Endothelial cell of hepatic sinusoid (primary cell): ENCODE results near the gene ZNF804B.

Experiments
- in situ Hi-C: cut with HindIII; loops from 2 replicates; pipeline ENCODE4 v1.10.0; 2017; ENCODE audit warnings: low sequenced_read_pairs

Gene ZNF804B

DNA sequence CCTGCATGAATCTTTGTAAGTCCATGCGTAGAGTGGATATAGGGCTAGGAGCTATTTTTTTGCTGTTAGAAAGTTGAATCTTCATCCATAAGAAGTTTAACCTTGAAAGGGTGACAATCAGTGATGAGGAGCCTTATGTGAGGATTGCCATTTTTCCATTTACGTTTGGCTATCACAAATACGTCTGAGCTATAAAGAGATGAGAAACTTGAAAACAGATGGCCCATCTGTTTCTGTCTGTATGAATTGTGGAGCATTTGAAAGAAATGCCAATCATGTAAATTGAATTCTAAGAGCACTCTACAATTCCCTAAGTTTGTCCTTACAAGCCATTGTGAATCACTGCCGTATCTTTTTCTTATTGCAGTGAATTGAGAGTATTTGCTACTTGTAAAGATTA lies 205.9 kb downstream of the ZNF804B start:
- in situ Hi-C loops, result no loop called here

DNA sequence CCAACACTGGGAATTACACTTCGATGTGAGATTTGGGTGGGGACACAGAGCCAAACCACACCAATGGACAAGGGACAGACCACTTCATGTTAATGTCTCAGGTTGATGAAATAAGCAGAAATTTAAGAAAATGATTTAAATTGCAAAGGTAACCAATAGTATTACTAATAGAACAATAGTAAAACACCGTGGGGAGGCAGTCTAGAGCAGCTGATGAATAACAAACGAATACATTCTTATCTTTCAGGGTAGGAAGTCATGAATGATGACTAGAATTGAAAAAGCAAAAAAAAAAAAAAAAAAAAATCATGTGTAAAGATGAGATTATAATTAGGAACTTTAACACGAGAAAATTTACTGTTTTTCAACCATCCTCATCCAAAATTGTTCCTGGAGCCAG lies 207.9 kb downstream of the ZNF804B start:
- in situ Hi-C loops, result no loop called here

DNA sequence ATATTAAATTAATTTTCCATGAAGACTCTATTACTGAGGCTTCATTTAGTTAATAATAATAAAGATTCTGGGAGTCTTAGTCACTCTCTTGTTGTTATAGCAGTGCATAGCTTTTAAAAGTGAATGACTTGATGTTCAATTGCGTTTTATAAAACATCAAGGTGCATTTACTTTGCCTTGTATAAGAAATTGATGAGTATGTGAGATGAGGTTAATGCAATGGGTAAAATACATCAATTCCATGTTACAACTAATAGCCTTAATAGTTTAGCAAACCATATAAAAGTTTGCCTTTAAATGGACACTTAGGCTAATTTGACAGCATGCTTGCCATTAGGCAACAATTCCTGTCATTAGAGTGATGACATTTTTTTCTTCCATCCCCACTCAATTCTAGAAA lies 209.7 kb downstream of the ZNF804B start:
- in situ Hi-C loops, result no loop called here

DNA sequence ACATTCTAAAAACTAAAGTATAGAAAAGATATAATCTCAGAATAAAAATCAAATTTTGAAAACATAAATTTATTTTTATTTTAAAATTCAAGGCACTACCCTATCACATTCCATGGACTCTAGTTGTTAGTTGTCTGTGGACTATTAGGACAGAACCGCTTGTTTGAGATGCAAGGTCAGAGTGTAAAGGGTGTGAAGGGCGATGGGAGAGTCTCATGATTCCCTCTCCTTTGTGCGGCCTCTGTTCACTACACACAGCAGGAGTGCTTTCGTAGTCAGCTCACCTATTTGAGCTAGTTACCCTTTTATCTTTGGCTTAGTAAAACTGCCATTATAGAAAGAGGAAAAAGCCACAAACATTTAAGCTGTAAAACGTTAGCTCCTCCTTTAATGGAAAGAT lies 225.8 kb downstream of the ZNF804B start:
- in situ Hi-C loops, result no loop called here

DNA sequence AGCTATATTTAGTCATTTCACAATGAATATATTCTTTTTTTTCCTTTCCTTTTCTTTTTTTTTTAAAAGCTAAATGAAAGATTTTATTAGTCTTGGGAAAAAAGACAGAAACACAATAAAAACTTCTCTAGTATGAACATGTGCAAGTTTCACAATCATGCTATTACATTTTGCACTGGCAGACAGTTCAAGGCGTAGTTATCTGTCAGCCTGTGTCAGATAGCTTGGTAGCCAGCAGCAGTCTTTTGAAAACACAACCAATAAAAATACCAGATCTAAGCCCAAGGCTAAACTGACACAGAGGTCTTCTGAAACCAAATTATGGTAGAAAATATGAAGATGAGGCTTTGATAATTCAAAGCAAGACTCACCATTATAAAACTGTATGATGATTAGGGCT lies 241.8 kb downstream of the ZNF804B start:
- in situ Hi-C loops, result no loop called here

DNA sequence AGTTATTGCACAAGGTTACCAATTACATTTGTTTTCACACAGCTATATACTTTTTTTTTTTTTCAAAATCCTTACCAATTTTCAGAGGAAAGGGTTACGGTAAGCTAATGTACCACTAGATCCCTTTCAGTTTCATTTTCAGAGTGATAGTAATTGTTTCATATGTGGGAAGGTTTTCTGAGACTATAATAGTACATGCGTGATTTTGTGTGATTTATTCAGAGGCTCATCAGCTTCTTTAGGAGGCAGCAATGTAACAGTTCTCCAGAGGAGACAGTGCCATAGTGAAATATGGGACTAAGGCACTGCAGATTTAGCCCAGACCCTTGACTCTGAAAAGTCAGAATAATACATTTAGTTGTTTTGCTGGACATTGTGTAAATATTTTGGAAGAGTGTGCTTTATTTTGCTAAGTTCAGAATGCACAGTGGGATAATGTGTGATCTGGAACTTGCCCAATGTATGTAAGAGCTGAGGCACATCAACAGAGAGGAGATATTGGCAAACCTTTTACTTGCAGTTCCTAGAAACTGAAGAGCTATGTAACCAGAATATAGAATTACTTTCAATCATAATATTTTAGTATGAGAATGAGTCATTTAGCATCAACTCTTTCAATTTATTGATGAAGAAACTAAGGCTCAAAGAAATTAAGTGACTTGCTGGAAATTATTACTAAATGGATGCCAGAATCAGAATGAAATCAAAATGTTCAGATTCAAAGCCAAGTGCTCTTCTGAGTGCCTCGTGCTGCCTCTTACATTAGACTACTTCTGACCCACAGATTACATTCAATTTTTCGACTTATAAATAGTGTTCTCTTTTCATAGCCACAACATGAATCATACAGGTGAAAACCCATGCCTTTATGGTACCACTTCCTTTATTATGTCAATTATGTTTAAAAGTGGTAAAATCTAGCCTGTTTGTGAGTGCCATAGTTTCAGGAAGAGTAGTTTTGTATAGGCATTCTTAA lies 243.8 kb downstream of the ZNF804B start:
- in situ Hi-C loops, result no loop called here

DNA sequence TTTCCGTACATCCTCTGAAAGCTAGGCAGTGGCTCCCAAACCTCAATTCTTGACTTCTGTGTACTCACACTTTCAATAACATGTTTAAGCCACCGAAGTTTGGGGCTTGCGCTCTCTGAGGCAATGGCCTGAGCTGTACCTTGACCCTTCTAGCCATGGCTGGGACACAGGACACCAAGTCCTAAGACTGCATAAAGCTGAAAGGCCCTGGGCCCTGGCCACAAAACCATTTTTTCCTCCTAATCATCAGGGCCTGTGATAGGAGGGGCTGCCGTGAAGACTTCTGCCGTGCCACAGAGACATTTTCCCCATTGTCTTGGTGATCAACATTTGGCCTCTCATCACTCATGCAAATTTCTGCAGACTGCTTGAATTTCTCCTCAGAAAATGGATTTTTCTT lies 252.5 kb downstream of the ZNF804B start:
- in situ Hi-C loops, result no loop called here

DNA sequence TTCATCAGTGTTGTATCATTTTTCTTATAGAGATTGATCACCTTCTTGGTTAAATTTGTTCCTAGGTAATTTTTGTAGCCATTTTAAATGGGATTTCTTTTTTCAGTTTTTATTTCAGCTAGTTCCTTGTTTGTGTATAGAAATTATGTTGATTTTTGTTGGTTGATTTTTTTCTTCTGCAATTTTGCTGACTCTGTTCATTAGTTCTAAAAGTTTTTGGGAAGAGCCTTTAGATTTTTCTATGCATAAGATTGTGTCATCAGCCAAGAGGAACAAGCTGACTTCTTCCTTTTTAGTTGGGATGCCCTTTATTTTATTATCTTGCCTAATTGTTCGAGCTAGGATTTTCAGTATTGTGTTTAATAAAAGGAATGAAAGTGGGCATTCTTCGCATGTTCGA lies 258.2 kb downstream of the ZNF804B start:
- in situ Hi-C loops, result no loop called here

DNA sequence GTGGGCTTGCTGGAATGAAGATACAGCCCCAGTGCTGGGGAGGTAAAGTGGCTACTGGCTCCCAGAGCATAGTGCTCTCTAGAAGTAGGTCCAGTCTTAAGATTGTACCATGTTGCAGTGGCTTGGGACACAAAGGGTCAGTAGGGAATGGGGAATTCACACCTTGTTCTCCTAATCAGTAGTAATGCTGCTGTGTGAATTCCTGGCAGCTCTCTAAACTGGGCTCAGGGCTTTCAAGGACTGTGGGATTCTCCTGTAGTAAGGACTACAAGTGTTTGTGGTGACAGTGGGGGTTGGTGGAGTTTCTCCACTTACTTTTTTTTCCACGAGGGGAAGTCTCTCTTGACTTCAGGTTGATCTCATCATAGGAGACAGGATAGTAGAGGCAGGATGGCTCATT lies 262.2 kb downstream of the ZNF804B start:
- in situ Hi-C loops, result no loop called here

DNA sequence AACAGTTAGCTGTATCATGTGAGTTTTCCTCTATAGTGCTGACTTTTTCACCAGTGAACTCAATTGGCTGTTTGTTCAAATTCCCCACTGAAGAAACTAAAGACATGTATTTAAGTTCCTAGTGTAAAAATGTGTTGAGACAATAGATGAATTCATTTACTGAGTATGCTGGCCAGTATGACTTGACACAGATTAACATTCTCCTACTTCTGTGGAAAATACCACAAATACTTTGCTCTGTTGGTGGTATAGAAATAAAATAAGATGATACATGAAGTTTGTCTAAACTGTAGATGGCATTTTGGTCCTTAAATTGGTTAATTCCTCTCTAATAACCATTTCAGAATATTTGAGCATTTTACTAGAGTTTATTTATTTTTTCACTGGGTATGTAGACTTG lies 263.7 kb downstream of the ZNF804B start:
- in situ Hi-C loops, result no loop called here

DNA sequence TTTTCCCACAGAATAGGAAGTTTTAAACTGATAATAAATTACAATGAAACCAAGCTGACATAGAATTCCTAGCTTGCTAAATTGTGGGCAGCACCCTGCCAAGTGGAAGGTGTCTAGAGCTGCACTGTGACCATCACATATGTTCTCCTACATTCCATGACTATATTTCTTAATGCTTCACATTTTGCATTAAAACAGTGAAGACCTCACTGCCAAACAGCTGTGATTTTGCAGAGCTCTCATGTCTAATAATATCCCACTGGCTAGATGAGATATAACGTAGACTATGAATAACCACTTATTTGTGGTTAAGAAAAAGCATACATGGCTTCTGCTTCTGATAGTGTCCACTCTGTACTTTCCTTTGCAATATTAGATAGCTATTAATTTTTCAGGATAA lies 264.4 kb downstream of the ZNF804B start:
- in situ Hi-C loops, result no loop called here

DNA sequence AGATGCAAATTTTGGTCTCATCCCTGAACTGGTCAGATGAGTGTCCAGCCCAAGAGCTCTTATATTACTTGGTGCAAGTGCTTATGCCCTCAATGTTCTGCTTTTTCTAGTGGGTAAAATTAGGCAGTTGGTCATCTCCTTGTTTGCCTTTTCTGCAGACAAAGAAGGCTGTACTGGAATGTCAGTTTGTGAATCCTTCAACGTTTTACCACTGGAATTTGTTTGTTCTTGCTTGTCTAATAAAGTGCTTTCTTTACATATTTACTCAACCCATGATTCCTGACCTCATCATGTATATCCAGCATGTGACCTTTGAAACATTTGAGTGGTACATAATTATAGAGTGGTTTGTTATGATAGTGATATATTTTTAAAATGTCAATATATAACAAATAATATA lies 268.3 kb downstream of the ZNF804B start:
- in situ Hi-C loops, result no loop called here

DNA sequence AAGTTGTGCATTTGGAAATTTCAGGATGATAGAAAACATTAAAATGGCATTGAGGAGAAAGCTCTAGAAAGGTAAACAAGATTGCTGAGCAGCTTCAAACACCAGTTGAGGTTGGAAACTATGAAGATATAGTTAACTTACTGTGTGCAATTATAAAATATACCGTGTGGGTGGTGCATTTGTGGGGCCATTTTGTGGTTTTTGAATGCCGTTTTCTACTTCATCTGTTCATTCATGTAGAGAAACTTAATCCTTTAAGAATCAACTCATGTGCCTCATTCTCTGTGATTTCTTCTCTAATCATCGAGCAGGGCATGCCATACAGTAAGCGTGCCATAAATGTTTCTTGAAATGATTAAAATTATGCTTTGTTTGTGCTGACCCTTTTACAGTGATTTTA lies 268.8 kb downstream of the ZNF804B start:
- in situ Hi-C loops, result no loop called here

DNA sequence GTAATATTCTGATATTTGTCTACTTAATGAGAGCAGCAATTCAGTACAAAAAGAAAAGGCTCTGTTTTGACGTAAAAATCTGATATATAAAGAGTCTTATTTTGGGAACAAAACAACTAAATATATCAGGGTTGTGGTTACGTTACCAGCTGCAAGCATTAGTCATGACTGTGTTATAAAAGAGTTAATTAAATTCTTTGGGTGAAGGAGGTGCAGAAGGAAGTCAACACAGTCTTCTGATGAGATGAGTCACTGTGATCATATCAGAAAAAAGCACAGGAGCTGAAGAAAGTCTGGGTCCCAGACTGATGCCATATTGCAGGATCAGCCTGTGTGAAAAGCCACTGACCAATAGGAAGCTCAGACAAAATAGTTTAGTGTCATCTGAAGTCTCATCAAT lies 270.4 kb downstream of the ZNF804B start:
- in situ Hi-C loops, result no loop called here

DNA sequence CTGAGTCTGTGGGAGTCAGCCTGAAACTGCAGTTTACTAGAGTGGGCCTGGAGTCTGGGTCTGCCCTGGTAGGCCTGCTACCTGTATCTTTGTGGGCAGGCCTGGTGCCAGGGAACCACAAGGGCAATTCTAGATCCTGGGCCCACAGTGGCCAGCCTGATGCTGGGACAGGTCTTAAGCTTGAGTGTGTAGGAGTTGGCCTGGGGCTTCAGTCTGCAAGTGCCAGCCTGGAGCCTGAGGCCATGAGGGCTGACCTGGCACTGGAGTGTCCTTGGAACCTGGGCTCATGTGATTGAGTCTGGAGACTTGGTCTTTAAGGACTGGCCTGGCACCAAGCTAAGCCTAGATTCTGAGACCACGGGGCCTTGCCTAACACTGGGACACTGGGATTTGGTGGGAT lies 281.7 kb downstream of the ZNF804B start:
- in situ Hi-C loops, result no loop called here

DNA sequence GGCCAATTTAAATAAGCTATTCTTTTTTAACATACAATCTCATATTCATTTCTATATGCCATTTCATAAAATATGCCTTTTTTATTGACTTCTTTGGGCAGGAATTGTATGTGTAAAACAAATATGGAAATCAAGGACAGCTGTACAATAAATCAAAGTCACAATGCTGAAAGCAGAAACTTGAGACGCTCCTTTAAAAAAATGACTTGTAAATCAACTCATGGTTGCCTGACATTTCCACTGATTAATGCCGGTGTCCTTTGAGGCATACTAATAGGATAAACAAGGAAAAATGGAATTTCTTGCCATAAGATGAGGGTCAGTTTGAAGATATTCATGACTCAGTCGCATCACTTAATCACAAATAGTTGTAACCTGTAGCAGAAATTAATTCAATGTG lies 283.4 kb downstream of the ZNF804B start:
- in situ Hi-C loops, result no loop called here

DNA sequence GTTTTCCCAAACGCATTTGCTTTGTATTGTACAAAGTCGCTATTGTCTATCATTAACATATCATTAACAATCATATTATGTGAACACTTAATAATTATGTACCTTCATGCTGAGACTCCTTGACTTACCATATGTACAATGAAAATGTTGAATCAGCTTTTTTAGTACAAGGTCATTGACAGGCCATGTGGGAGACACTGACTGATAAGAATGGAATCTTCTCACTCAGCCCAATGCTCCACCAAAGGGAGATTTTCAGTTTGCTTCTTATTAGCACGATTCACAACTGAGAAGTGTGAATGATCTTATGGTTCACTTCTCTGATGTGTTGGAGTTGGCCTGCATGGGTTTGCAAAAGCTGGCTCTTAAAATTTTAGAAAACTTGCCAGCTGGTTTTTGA lies 289.5 kb downstream of the ZNF804B start:
- in situ Hi-C loops, result no loop called here

DNA sequence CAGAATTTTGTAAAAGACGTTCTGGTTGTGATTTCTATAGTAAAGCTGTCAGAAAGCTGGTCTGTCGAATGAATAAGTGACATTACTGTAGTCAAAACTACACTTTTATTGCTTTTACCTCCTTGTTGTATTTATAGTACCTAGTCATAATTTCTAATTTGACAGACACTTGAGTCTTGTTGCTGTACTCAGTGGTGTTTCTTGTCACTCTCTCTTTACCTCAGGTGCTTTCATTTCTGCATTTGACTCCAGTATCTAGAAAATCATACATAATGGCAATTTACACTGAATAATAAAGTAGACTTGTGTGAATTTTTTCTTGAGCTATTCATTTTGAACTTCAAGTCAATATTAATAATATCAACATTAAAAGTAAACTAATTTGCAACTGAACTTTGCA lies 293.6 kb downstream of the ZNF804B start:
- in situ Hi-C loops, result no loop called here

DNA sequence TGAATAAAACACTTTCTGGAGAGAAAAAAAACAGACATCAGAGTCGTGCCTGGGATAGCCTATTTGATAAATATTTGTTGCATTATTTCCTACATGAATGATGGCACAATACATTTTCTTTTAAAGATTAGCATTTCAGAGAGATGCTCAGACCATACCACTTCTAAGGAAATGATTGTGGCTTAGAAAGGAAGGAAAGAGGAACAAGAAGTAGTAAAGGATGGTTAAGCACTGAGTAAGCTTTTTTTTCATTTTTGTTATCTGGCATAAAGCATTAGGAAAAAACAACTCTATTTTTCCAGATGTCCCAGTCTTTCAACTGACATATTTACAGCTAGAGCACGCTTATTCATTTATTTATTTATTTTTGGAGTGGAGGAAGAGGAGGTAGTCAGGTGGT lies 294.9 kb downstream of the ZNF804B start:
- in situ Hi-C loops, result no loop called here

DNA sequence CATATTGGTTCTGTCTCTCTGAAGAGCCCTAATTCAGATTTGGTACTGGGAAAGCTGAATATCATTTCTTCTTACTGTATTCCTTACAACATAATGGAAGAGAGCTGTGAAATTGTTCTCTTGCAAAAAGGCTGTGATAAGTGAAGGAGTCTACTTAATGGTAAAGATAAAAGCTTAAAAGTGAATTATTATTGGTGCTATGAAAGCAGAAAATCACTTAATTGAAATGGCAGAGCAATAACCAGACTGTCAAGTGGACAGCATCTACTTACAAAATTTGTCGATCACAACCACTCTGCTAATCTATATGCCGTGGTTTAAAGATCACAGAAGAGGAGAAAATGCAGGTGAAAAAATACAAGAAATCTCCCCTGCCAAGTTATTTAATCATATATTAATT lies 300.7 kb downstream of the ZNF804B start:
- in situ Hi-C loops, result no loop called here

DNA sequence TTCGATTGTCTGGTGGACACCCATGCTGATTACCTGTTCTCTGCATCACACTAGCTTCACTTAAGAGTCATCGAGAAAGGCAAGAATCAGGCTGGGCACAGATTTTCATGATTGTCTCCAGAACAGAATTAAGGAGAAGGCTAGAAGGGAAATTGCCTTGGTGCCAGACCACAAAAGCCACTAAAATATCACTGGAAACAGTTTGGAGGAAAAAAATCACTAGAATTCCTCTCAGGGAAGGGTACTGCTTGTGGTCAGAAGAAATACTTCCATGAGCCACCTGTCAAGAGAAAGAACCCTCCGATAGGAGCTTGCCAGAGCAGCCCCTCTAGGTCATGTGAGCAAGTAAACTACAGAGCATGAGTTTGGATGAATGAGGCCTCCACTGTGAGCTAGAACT lies 305.3 kb downstream of the ZNF804B start:
- in situ Hi-C loops, result no loop called here

DNA sequence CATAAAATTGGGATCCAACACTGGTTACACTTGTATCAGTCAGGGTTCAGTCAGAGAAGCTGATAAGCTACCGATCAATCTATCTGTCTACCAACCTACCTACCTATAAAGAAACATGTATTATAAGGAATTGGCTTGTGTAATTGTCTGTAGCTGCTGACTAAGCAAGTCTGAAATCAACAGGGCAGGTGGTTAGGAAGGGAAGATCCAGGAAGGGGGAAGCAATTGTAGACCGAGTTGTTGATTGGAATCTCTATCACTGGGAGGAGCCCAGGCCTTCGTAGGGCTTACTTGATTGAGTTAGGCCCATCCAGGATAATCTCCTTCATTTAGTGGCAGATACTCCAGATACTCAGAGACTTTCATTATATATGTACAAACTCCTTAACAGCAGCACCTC lies 307.5 kb downstream of the ZNF804B start:
- in situ Hi-C loops, result no loop called here

DNA sequence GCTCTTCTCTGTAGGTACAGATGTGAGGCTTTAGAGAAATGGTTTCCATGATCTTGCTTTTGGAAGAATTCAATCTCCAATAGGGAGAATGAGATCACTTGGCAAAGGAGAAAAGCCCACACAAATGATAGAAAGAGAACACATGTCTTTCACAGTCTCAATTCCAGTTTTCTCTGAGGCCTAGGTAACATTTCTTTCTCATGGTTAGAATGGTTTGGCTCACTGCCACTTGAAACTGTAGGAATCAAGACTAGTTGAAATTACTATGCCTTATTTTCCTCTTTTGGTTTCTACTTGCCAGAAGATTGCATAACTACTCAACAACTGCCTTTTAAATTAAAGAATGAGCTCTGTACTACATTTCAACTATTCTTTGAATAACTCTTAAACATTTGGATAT lies 312.6 kb downstream of the ZNF804B start:
- in situ Hi-C loops, result no loop called here
